DOHH2 (cell line): ENCODE measurements around the gene B3GAT2.

Experiments used
- EZH2phosphoT487 ChIP-seq: fragments of 200-600 bp; sonication (generic); IDR thresholded peaks from 2 replicates; pipeline ENCODE4 v1.6.1; 2017; ENCODE audit warnings: borderline replicate concordance, mild to moderate bottlenecking, antibody characterized with exemption, low read length, moderate library complexity, mixed read lengths
- TF ChIP-seq, protein P1 (sequence below): fragments of 200-600 bp; sonication (generic); IDR thresholded peaks from one replicate; pipeline ENCODE4 v1.5.1; 2014; ENCODE audit warnings: antibody characterized with exemption, mild to moderate bottlenecking, low read depth, low read length; ENCODE audit not compliant: poor library complexity, severe bottlenecking

DNA sequence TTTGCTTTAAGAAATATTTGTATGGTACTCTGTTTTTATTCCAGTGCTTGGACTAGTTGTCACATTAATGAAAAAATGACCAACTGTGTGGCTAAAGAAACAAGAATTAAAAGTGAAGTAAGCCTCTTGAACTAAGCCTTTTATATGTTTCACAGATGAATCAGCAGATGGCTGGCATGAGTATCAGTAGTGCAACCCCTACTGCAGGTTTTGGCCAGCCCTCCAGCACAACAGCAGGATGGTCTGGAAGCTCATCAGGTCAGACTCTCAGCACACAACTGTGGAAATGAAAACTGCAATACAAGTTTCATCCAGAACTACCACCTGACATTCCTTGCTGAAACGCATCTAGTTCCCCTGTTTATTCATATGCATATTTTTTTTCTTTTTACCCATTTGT lies 96.8 kb downstream of the B3GAT2 start:
- TF ChIP-seq, protein P1, sequence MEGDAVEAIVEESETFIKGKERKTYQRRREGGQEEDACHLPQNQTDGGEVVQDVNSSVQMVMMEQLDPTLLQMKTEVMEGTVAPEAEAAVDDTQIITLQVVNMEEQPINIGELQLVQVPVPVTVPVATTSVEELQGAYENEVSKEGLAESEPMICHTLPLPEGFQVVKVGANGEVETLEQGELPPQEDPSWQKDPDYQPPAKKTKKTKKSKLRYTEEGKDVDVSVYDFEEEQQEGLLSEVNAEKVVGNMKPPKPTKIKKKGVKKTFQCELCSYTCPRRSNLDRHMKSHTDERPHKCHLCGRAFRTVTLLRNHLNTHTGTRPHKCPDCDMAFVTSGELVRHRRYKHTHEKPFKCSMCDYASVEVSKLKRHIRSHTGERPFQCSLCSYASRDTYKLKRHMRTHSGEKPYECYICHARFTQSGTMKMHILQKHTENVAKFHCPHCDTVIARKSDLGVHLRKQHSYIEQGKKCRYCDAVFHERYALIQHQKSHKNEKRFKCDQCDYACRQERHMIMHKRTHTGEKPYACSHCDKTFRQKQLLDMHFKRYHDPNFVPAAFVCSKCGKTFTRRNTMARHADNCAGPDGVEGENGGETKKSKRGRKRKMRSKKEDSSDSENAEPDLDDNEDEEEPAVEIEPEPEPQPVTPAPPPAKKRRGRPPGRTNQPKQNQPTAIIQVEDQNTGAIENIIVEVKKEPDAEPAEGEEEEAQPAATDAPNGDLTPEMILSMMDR = no peak
- no peak for TF ChIP-seq EZH2phosphoT487
